Activated CD8-positive, alpha-beta T cell treated with anti-CD3 and anti-CD28 coated beads, Interleukin-2, amount 10 ng/mL, durations not matched to agents 7 days and 5 days (primary cell): ENCODE data around the gene NOP9. TPM values are rescaled to one million over a fixed set of nuclear protein-coding genes. Genes with fewer than 3 reads are reported as not detected.

Experiments used
- ATAC-seq: fragments of 150-1000 bp; cut with Tn5 transposase; one replicate; pipeline ENCODE4 v1.10.0; 2021; ENCODE audit warnings: moderate library complexity
- CTCF ChIA-PET: fragments of 350-600 bp; sonication (Branson Sonifier 250); formaldehyde crosslinking; loops from one replicate; lab custom pipeline; 2021; ENCODE audit warnings: antibody characterized with exemption; lab: Charles Lee
- POLR2A ChIA-PET: fragments of 350-600 bp; sonication (Branson Sonifier 250); formaldehyde crosslinking; loops from one replicate; lab custom pipeline; 2021; ENCODE audit warnings: antibody characterized with exemption; lab: Charles Lee
- DNase-seq: peaks from one replicate; pipeline ENCODE4 v3.0.0-alpha.2; 2020
- H3K27ac Mint-ChIP-seq: one replicate; pipeline ENCODE4 v1.8.0; 2021; ENCODE audit warnings: mild to moderate bottlenecking, mixed read lengths
- H3K27me3 Mint-ChIP-seq: one replicate; pipeline ENCODE4 v1.8.0; 2021; ENCODE audit warnings: low read depth, mixed read lengths
- H3K36me3 Mint-ChIP-seq: one replicate; pipeline ENCODE4 v1.8.0; 2021; ENCODE audit warnings: low read depth, mixed read lengths
- H3K4me1 Mint-ChIP-seq: one replicate; pipeline ENCODE4 v1.8.0; 2021; ENCODE audit warnings: low read depth, mixed read lengths
- H3K4me3 Mint-ChIP-seq: one replicate; pipeline ENCODE4 v1.8.0; 2021; ENCODE audit warnings: mild to moderate bottlenecking, mixed read lengths
- H3K9me3 Mint-ChIP-seq: one replicate; pipeline ENCODE4 v1.8.0; 2022; ENCODE audit warnings: mixed read lengths; ENCODE audit not compliant: insufficient read depth
- total RNA-seq, 2 experiments: library from RNA; stranded (reverse); gene quantifications; one replicate each; pipeline ENCODE4 v1.2.3, GENCODE V29; 2021

Gene NOP9, protein sequence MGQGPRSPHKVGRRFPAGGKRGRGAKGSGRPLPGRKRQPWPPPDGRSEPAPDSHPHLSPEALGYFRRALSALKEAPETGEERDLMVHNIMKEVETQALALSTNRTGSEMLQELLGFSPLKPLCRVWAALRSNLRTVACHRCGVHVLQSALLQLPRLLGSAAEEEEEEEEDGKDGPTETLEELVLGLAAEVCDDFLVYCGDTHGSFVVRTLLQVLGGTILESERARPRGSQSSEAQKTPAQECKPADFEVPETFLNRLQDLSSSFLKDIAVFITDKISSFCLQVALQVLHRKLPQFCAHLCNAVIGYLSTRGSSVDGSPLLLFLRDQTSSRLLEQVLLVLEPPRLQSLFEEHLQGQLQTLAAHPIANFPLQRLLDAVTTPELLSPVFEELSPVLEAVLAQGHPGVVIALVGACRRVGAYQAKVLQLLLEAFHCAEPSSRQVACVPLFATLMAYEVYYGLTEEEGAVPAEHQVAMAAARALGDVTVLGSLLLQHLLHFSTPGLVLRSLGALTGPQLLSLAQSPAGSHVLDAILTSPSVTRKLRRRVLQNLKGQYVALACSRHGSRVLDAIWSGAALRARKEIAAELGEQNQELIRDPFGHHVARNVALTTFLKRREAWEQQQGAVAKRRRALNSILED
- total RNA-seq, result 10 to 100 TPM; 35.2 to 36.7 TPM

DNA sequence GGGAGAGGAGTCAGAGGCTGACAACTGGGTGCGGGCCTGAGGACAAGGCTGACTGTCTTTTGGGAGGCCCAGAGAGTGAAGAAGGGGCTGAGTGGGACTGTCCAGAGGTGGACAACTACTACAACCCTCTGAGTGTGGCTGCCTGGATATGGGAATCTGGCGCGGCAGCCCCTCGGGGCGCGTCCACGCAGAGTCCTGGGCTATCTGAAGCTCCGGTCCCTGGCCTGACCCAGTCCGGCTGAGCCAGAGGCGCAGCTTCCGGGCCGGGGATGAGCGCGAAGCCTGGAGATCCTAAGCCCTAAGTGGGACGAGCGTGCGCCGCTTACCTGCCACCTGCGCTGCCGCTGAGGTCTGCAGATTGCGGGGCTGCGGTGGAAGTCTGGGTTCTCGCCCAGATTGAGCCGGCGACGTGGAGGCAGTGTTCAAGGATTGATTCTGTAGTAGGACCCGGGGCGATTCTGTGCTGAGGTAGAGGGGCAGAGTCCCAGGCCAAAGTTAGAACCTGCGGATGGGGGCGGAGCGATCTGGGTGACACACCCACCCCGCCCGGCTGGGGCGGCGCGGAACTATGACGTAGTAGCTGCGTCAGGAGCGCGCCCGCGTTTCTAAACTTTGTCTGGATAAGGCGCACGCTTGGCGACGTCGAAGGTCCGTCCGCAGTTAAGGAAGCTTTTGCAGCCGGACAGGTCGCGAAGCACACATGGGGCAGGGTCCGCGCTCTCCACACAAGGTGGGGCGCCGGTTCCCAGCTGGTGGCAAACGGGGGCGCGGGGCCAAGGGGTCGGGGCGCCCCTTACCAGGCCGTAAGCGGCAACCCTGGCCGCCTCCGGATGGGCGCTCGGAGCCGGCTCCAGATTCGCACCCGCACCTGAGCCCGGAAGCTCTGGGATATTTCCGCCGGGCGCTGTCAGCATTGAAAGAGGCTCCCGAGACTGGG, at the start of gene NOP9, which contains the start of gene DHRS1:
Gene NOP9, plus strand, starts transcription at position 596 of the 937 bp plus-strand sequence. Its CDS starts 105 bp downstream, at position 701.
Gene DHRS1, minus strand, starts transcription at position 526 of the 937 bp plus-strand sequence. CDS start 674 bp downstream, outside the sequence.
- ATAC-seq (peak; percentile 83), DNase-seq (peak; percentile 94)
- ChIA-PET POLR2A (interaction anchor here (0.7 to 7.0 kb wide), 19 partner anchors 9 to 184 kb away, joined by 3 to 73 read pairs (median 5); partner anchors contain the start of genes CHMP4A, CIDEB, GMPR2 and IRF9), CTCF (interaction anchor here (0.9 to 26.4 kb wide), 14 partner anchors 9 to 210 kb away, joined by 3 to 801 read pairs (median 6); partner anchors contain the start of genes CHMP4A, CIDEB, GMPR2 and KHNYN)
- Mint-ChIP-seq H3K9me3 (no peaks in the 10 kb centered on the region), H3K4me3 (peak within 1 kb of the TSS; percentile 91), H3K36me3 (peaks cover 54% of the 10 kb centered on the region), H3K27ac (peak within 1 kb of the TSS; percentile 91), H3K4me1 (peaks cover 53% of the 10 kb centered on the region), H3K27me3 (no peaks in the 10 kb centered on the region)

DNA sequence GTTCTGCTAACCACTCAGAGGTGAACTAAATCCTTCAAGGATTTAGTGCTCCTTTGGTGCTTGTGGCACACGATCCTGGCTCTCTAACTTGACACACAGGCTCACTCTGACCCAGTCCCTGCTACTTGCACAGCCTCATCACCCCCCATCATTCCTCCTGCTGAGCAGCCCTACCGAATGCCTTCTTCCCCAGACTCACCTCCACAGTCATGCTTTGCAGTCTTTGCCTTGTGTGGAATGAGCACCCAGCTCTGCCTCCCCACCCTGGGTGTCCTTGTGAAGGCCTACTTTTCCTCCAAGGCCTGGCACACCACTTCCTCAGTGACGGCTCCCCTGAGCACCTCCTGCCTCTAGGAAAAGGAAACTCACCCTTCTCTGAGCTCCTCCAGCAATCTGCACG, 49.3 kb upstream of the NOP9 start:
- POLR2A ChIA-PET, result interaction anchor here (0.6 to 5.0 kb wide), 3 partner anchors 7 to 49 kb away, joined by 3 to 20 read pairs (median 4); partner anchors contain the start of genes DHRS1, NOP9 and TINF2
- Mint-ChIP-seq H3K9me3 (no peaks in the 10 kb centered on the region), H3K27me3 (no peaks in the 10 kb centered on the region), H3K4me1 (peaks cover 50% of the 10 kb centered on the region), H3K36me3 (peaks cover 14% of the 10 kb centered on the region), H3K27ac (peak overlapping the region; percentile 84), H3K4me3 (peak overlapping the region; percentile 27)
- CTCF ChIA-PET, result interaction anchor here (1.3 to 21.9 kb wide), 7 partner anchors 8 to 193 kb away, joined by 3 to 801 read pairs (median 6); partner anchors contain the start of genes CIDEB, DHRS1, LTB4R and LTB4R2
- DNase-seq, result no peak
- no peak for ATAC-seq

DNA sequence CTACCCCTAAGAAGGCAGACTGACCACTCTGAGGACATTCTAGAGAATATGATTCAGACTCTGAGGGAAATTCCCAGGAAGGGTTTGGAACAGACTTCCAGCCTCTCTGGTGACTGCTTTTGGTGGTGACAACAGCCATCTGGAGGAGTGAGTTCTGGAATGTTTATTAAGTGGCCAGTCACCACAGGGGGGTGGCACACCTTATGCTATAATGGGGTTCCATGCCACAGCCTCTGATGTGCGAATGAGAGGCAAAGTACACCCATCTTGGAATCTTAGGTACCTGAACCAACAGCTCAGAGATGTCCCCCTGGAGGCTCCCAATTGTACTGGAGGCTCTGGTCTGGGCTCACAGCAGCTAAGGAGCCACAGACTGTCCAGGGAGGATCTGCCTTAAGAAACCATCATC, 47.8 kb upstream of the NOP9 start:
- ChIA-PET CTCF (interaction anchor here (0.7 to 21.9 kb wide), 7 partner anchors 10 to 180 kb away, joined by 3 to 801 read pairs (median 6); partner anchors contain the start of genes CIDEB, DHRS1, LTB4R and LTB4R2), POLR2A (interaction anchor here (1.4 to 5.0 kb wide), 3 partner anchors 9 to 48 kb away, joined by 4 to 20 read pairs (median 7); partner anchors contain the start of genes DHRS1, NOP9, RABGGTA and TINF2)
- H3K4me3 Mint-ChIP-seq, result no peak overlapping the region
- no peak overlapping the region for H3K27ac Mint-ChIP-seq
- H3K27me3 Mint-ChIP-seq, result no peaks in the 10 kb centered on the region
- peaks cover 15% of the 10 kb centered on the region for H3K36me3 Mint-ChIP-seq
- no peak for ATAC-seq
- DNase-seq, result no peak
- no peaks in the 10 kb centered on the region for H3K9me3 Mint-ChIP-seq
- H3K4me1 Mint-ChIP-seq, result peaks cover 46% of the 10 kb centered on the region

DNA sequence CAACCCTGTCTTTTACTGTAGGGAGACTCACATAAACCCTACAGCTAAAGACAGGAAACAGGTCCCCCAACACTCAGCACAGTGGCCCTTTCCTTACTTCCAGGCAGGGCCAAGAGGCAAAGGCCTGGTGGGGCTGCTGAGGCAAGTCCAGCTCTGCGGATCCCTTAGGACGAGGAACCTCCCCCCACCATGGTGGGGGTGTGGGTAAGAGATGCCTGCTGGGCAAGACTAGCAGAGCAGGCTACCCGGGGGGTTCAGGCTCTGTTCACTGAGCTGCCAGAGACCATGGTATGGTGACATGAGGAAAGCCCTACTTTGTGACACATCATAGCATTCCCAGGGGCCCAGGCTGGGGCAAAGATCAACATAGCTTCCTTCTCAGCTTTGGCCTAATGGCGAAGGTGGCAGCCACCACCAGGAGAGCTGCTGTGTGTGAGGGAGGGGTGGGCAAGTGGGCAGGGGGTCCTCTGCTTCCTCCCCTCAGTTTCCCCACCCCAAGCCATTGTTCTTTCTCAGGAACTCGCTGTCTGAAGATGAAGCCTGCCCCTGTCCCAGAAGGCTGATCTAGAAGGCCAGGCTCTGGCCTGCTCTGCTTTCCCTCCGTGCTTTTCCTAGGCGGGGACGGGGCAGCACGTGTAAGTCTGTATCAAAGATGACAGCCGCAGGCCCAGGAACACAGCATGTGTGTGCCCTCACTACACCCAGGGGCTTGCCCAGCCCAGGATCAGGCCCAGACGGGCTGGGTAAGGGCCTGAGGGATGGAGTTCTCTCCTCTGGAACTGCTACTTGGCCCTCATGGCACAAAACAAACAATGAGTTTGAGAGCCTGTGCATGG, 47.1 kb upstream of the NOP9 start:
- ChIA-PET CTCF (interaction anchor here (0.9 to 21.9 kb wide), 5 partner anchors 10 to 179 kb away, joined by 3 to 801 read pairs (median 28); partner anchors contain the start of genes CIDEB, DHRS1, LTB4R and LTB4R2), POLR2A (interaction anchor here (0.6 to 5.0 kb wide), 3 partner anchors 10 to 19 kb away, joined by 3 to 20 read pairs (median 7); partner anchors contain the start of genes RABGGTA and TINF2)
- peaks cover 42% of the 10 kb centered on the region for H3K4me1 Mint-ChIP-seq
- ATAC-seq (no peak), DNase-seq (no peak)
- H3K27me3 Mint-ChIP-seq, result no peaks in the 10 kb centered on the region
- H3K27ac Mint-ChIP-seq, result no peak overlapping the region
- no peaks in the 10 kb centered on the region for H3K9me3 Mint-ChIP-seq
- no peak overlapping the region for H3K4me3 Mint-ChIP-seq
- H3K36me3 Mint-ChIP-seq, result peaks cover 13% of the 10 kb centered on the region

DNA sequence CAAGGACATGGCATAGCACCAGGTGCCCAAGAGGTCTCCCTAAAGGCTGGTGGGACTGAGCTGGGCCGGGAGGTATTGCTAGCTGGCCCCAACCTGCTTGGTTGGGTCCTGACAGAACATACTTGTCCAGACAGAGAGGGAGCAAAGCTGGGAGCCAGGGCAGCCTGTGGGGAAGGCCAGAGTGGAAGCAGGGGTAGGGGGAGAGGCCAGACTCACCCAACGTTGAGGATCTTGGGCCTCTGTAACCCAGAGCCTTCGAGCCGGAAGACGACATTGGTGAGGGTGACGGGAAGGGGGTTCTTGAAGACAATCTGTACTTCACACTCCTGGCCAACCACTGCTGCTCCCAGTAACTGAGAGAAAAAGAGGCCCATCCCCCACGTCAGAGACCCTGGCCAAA, 45.7 kb upstream of the NOP9 start:
- peaks cover 10% of the 10 kb centered on the region for H3K36me3 Mint-ChIP-seq
- DNase-seq, result no peak
- H3K27ac Mint-ChIP-seq, result peak overlapping the region; percentile 36
- H3K27me3 Mint-ChIP-seq, result no peaks in the 10 kb centered on the region
- ChIA-PET POLR2A (interaction anchor here (2.4 to 5.0 kb wide), 2 partner anchors 11 to 17 kb away, joined by 7 to 20 read pairs; partner anchors contain the start of genes RABGGTA and TINF2), CTCF (interaction anchor here (3.9 to 21.9 kb wide), 2 partner anchors 12 to 48 kb away, joined by 28 to 801 read pairs; partner anchors contain the start of genes CIDEB, DHRS1, LTB4R and LTB4R2)
- H3K4me3 Mint-ChIP-seq, result no peak overlapping the region
- peaks cover 28% of the 10 kb centered on the region for H3K4me1 Mint-ChIP-seq
- ATAC-seq, result no peak
- H3K9me3 Mint-ChIP-seq, result no peaks in the 10 kb centered on the region

DNA sequence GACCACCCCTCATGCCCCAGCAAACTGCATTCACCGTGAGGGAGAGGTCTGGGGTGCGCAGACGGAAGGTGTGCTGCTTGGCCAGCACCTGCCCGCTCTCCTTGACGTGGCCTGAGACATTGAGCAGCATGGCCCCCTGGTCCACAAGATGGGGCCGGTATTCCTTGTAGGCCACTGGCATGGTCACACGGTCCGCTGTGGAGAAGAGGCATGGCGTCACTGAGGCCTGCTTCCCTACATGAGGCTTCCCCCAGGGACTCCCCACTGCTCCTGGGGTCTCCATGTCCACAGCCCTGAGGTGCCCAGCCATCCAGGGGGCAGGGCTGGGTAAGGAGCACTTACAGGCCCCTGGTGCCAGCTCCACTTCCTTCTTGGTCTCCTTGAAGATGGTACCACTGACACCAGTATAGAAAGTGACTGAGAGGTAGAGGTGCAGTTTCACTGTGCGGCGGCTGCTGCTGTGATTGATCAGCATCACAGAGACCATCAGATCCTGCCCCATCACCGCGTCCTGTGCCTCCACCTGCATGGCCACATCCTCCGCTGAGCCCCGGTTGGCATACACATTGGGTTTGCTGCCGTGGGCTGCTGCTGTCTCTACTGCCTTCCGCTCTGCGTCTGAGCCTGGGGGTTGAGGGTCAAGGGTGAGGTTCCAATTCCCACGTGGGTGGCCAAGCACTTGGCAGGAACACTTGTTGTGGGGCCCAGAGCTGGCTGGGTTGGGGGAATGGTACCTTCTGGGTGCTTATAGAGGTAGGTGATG, 44.8 kb upstream of the NOP9 start:
- Mint-ChIP-seq H3K4me1 (peaks cover 19% of the 10 kb centered on the region), H3K36me3 (peaks cover 7% of the 10 kb centered on the region), H3K27me3 (no peaks in the 10 kb centered on the region), H3K9me3 (no peaks in the 10 kb centered on the region), H3K27ac (no peak overlapping the region), H3K4me3 (no peak overlapping the region)
- no peak for DNase-seq
- ATAC-seq, result no peak
- ChIA-PET POLR2A (interaction anchor here (5.0 kb wide), 1 partner anchor 12 kb away, joined by 20 read pairs; the partner anchor contains the start of gene TINF2), CTCF (interaction anchor here (1.5 to 4.2 kb wide), 3 partner anchors 12 to 53 kb away, joined by 7 to 16 read pairs (median 9); partner anchors contain the start of genes CIDEB, RABGGTA and TINF2)

DNA sequence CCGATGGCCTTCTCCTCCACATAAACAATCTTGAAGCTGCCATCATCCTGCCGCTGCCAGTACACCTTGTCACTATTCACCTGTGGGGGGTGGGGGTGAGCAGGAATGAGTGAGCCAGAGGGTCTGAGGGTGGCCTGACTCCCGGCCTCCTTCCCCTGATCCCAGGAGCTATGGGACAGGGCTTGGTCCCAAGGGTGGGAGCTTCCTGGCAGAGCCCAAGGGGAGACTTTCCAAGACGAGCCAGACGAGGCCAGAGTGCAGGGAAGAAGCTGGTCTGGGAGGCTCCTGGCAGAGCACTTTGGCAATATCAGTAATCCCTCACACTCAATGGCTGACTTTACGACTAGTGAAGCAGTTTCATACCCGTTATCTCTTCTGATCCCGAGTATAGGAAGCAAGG, 44.2 kb upstream of the NOP9 start:
- H3K27ac Mint-ChIP-seq, result no peak overlapping the region
- POLR2A ChIA-PET, result interaction anchor here (2.9 kb wide), 1 partner anchor 16 kb away, joined by 13 read pairs; the partner anchor contains the start of gene RABGGTA
- no peaks in the 10 kb centered on the region for H3K9me3 Mint-ChIP-seq
- H3K36me3 Mint-ChIP-seq, result peaks cover 6% of the 10 kb centered on the region
- no peaks in the 10 kb centered on the region for H3K27me3 Mint-ChIP-seq
- H3K4me3 Mint-ChIP-seq, result no peak overlapping the region
- peaks cover 13% of the 10 kb centered on the region for H3K4me1 Mint-ChIP-seq
- no peak for ATAC-seq
- CTCF ChIA-PET, result interaction anchor here (1.5 to 4.2 kb wide), 3 partner anchors 13 to 53 kb away, joined by 7 to 16 read pairs (median 9); partner anchors contain the start of genes CIDEB, RABGGTA and TINF2
- DNase-seq, result no peak

DNA sequence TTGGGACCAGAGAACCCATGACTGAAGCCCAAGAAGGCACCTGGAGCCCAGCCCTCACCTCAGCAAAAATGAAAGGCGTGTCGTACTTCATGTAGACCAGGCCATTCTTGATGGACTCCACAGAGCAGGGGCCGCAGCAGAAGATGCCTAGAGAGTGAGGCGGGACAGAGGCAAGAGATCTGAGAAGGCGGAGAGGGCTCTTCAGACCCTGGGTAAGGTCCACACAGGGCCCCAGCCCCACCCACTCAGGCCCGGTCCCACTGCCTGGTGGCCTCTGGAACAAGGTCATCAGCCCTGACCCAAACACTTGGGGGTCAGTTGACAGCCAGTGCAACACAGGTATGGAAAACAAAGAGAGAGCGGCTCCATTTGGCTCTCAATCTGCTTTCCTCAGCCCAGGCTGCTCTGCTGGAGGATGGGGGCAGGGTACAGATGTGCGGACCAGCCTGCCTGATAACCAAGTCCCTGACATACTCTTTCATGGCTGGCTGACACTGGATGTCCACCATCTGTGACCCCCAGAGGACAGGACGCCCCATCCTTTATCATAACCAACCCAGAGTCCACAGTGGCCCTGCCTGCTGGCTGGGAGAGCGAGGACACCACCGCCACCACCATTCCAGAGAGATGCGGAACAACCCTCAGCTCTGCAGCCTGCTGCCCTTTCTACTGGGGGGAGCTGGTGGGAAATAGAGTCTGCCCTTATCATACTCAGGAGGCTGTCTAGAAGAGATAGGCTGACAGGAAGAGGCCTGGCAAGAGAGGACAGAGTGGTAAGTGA, 43.5 kb upstream of the NOP9 start:
- Mint-ChIP-seq H3K4me1 (peaks cover 6% of the 10 kb centered on the region), H3K27ac (no peak overlapping the region), H3K9me3 (no peaks in the 10 kb centered on the region), H3K27me3 (no peaks in the 10 kb centered on the region), H3K4me3 (no peak overlapping the region), H3K36me3 (peaks cover 6% of the 10 kb centered on the region)
- no peak for ATAC-seq
- POLR2A ChIA-PET, result interaction anchor here (2.9 kb wide), 1 partner anchor 15 kb away, joined by 13 read pairs; the partner anchor contains the start of gene RABGGTA
- CTCF ChIA-PET, result interaction anchor here (0.8 to 4.2 kb wide), 5 partner anchors 9 to 52 kb away, joined by 3 to 16 read pairs (median 4); partner anchors contain the start of genes RABGGTA and TINF2
- DNase-seq, result no peak
